Psoas muscle (tissue), 8 donors: Measurements from ENCODE around the gene NPB. TPM values are rescaled to one million over a fixed set of nuclear protein-coding genes. Genes with fewer than 3 reads are reported as not detected.
A peak's percentile ranks its signal among the peaks of the same experiment; 100 is the strongest.

Experiments
- ATAC-seq, 4 donors: fragments of 200-7000 bp; cut with Tn5 transposase; one replicate each; pipeline ENCODE4 v1.9.1; 2020; ENCODE audit warnings: moderate library complexity in 3 of 4, mild to moderate bottlenecking in 2 of 4
- DNase-seq, 2 donors: peaks; one replicate each; pipeline ENCODE4 v3.0.0-alpha.2; 2020
- H3K27ac ChIP-seq: fragments of 200-600 bp; one replicate; pipeline ENCODE4 v1.8.0; 2022
- H3K27me3 ChIP-seq, 3 donors: fragments of 200-600 bp in 1 of 3; one replicate each; pipeline versions ENCODE4 v1.6.1 to v1.8.0; 2013 to 2022; ENCODE audit warnings: low read length in 2 of 3, mild to moderate bottlenecking in 2 of 3, moderate library complexity in 1 of 3; ENCODE audit not compliant: insufficient read depth in 3 of 3
- H3K36me3 ChIP-seq, 2 donors: fragments of 200-600 bp in 1 of 2; one replicate each; pipeline versions ENCODE4 v1.6.1 to v1.8.0; 2013 to 2022; ENCODE audit warnings: low read depth in 1 of 2, mild to moderate bottlenecking in 1 of 2, moderate library complexity in 1 of 2; ENCODE audit not compliant: insufficient read depth in 1 of 2
- H3K4me1 ChIP-seq: fragments of 200-600 bp; one replicate; pipeline ENCODE4 v1.8.0; 2022
- H3K4me3 ChIP-seq: fragments of 200-600 bp; one replicate; pipeline ENCODE4 v1.8.0; 2022; ENCODE audit warnings: mild to moderate bottlenecking
- H3K9me3 ChIP-seq: fragments of 200-600 bp; one replicate; pipeline ENCODE4 v1.8.0; 2022
- WGBS, 3 donors: extraction: QIAGEN DNeasy Blood & Tissue Kit; methylation state at CpG; one replicate each; pipeline versions ENCODE4 v1.1.6 to v1.1.7; 2013; 5-methylcytosine and 5-hydroxymethylcytosine counted together
- intact Hi-C, 2 donors: fragments of 100-400 bp; cut with DNase I; formaldehyde crosslinking; loops; one replicate each; pipeline versions ENCODE4 v1.11.0 to v1.14.2; 2022
- polyA plus RNA-seq, 3 donors: library from polyadenylated mRNA; stranded (reverse); fragments of 200-250 nt; gene quantifications; one replicate each; pipeline ENCODE4 v1.2.3, GENCODE V29; 2013
- total RNA-seq, 4 donors: library from RNA; stranded (reverse); fragmentation: NEBNext Ultra II Directional in 2 of 4; extraction: Animal tissue kit (Norgen Biotek cat#: 25700) in 2 of 4; gene quantifications; one replicate each; pipeline versions ENCODE4 v1.2.1 to v1.2.4, GENCODE V29; 2021 to 2023
- TF ChIP-seq, protein P1 (sequence below): fragments of 200-600 bp; IDR thresholded peaks from one replicate; pipeline ENCODE4 v1.8.0; 2022; ENCODE audit warnings: antibody characterized with exemption
- donor health status: healthy with polysubstance abuse.
- donor health status: DM: no; HTN: no; CAD: no; lungs with moderate emphysema.
- donor health status: Bipolar disorder and iron deficiency.
- donor health status: healthy.
- donor health status: DM: yes; HTN: yes; CAD: no.
- donor health status: DM: no; HTN: no; CAD: no.
- donor health status: DM: no; HTN: no; CAD: no.
- donor health status: DM: yes; HTN: yes; CAD: no.

Gene NPB
- total and polyA plus RNA-seq, 7 donors, result 0.42 to 2.9 (median 0.73) TPM

DNA sequence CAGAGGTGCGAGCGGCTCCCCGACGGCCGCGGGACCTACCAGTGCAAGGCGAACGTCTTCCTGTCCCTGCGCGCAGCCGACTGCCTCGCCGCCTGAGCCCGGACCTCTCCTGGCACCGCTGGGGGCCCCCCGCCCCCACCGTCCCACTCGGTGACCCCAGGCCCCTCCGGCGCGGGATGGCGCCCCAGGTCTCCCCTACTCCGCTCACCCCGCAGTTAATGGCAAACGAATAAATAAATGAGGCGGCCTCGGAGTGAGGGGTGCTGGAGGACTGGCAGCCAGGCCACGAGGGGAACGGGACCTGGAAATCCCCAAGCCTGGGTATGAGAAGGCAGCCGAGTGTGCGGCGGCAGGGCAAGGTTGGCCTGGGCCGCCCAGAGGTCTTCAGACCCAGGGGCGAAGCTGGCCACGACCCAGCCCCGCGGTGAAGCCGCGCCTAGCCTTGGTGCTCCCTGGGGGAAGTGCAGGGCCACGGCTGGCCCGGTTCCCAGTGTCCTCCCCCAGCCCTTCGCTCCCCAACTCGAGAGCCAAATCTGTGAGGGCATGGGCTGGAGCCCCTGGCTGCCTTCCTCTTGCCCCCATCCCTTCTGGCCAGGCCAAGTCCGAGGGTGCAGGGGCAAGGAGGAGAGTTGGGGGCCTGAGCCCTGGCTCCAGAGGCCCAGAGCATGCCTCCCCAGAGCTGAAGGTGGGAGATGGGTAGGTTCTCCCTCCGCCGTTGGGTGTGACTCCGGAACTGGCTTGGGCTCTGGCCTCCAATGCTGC is 796 bp downstream of the NPB start:
- TF ChIP-seq, protein P1, sequence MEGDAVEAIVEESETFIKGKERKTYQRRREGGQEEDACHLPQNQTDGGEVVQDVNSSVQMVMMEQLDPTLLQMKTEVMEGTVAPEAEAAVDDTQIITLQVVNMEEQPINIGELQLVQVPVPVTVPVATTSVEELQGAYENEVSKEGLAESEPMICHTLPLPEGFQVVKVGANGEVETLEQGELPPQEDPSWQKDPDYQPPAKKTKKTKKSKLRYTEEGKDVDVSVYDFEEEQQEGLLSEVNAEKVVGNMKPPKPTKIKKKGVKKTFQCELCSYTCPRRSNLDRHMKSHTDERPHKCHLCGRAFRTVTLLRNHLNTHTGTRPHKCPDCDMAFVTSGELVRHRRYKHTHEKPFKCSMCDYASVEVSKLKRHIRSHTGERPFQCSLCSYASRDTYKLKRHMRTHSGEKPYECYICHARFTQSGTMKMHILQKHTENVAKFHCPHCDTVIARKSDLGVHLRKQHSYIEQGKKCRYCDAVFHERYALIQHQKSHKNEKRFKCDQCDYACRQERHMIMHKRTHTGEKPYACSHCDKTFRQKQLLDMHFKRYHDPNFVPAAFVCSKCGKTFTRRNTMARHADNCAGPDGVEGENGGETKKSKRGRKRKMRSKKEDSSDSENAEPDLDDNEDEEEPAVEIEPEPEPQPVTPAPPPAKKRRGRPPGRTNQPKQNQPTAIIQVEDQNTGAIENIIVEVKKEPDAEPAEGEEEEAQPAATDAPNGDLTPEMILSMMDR, result no peak
- H3K36me3 ChIP-seq, result peaks cover 0 to 52% of the 10 kb centered on the region in 2 donors
- peak overlapping the region; percentile 57 for H3K4me3 ChIP-seq
- intact Hi-C loops, result no loop called here
- H3K4me1 ChIP-seq, result peaks cover 16% of the 10 kb centered on the region
- DNase-seq, result no peak
- H3K27ac ChIP-seq, result no peak overlapping the region
- ATAC-seq, result no peak
- H3K27me3 ChIP-seq, result no peaks in the 10 kb centered on the region
- WGBS, 3 donors, result 41 to 48% (median 48%) methylated on average over 38 to 47 of the region's 47 CpGs
- no peaks in the 10 kb centered on the region for H3K9me3 ChIP-seq

DNA sequence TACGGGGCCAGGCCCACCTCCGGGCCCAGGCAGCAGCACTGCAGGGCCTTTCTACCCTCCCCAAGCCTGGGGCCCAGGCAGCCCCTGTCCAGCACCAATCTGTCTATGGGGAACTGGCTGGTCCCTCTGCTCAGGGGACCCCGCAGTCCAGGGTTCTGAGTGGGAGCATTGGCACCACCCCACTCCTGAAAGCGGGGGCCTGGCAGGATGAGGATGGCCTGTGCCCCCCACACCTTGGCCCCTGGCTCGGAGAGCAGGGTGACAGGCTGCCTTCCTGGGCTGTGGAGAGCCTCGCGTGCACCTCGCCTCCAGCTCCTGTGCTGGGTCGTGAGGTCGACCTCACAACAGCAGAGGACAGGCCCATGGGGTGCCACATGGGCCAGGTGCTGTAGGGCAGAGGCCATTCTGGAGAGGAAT is 1.4 kb downstream of the NPB start:
- H3K4me3 ChIP-seq, result no peak overlapping the region
- H3K27me3 ChIP-seq, result no peaks in the 10 kb centered on the region
- H3K36me3 ChIP-seq, result peaks cover 0 to 46% of the 10 kb centered on the region in 2 donors
- TF ChIP-seq, protein P1, result no peak
- H3K9me3 ChIP-seq, result no peaks in the 10 kb centered on the region
- DNase-seq (no peak), ATAC-seq (no peak)
- no peak overlapping the region for H3K27ac ChIP-seq
- 93 to 96% (median 94%) methylated on average over 10 of the region's 10 CpGs for WGBS, 3 donors
- intact Hi-C loops, result no loop called here
- peaks cover 16% of the 10 kb centered on the region for H3K4me1 ChIP-seq

DNA sequence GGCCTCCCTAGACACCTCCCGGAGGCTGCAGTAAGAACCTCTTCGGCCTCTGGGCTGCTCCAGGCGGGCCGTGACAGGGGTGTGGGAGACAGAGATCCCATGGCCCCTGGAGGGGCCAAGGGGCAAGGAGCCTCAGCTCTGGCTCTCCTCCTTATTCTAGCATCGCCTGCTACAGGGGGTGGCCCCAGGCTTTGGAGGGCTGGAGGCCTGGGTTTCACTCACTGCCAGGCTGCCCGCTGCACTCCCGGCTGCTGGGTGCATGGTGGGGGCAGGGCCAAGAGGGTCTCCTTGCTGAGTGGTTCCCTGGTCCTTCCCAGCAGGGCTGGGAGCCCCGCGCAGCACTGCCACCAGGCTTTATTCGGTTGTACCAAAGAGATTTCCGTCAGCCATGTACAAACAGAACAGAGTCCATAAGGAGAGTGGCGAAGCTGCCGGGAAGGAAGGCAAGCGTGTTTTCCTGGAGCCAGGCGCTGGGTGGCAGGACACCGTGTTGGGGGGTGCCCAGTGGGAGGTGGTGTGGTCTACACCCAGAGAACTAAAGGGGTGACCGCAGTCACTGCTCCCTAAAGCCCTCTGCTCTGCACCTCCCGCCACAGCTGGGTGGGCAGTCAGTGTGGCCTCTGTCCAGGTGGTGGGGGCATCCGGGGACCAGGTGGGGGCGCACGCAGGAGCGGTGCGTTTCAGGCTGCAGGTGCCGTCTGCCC is 2.0 kb downstream of the NPB start:
- peaks cover 16% of the 10 kb centered on the region for H3K4me1 ChIP-seq
- WGBS, 3 donors, result 90 to 96% (median 94%) methylated on average over 24 of the region's 24 CpGs
- H3K36me3 ChIP-seq, result peaks cover 0 to 43% of the 10 kb centered on the region in 2 donors
- intact Hi-C loops, result no loop called here
- ATAC-seq, result no peak
- no peak overlapping the region for H3K4me3 ChIP-seq
- DNase-seq, result no peak
- no peaks in the 10 kb centered on the region for H3K9me3 ChIP-seq
- TF ChIP-seq, protein P1, result no peak
- no peak overlapping the region for H3K27ac ChIP-seq
- no peaks in the 10 kb centered on the region for H3K27me3 ChIP-seq

DNA sequence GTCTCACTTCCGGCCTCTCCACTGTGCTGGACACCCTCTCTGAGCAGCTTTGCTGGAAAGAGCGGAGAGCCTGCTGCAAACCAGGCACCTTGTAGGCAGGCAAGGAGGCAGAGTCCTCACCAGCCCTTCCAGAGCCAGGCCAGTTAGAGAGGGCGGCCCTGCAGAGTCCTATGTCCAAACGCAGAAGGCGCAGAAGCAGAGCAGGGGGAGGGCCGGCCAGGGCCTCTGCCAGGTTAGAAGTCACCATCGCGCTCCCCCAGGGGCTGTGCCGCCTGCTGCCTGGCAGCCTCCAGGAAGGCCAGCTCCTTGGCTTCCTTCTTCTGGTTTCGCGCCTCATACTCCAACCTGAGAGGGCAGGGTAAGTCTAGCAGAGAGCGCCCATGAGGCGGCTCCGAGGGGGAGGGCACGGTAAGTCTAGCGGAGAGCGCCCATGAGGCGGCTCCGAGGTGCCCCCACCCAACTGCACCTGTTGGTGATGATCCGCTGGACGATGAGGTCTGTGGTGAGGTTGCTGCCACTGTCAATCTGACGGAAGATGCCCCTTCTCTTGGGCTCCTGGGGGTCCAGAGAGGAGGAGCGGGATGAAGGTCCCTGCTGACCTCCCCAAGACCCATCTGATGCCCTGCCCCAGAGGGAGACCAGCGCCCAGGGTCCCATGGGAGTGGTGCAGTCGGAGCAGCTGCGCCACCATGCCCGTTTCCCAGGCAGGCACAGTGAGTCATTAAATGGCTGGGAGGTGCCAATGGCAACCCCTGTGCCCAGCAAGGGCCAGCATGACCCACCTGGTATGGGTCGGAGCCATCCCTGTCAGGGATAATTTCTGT is 2.8 kb downstream of the NPB start:
- WGBS, 3 donors, result 84 to 93% (median 87%) methylated on average over 27 to 28 of the region's 28 CpGs
- TF ChIP-seq, protein P1, result no peak
- ATAC-seq, result no peak
- Histone ChIP-seq H3K27ac (no peak overlapping the region), H3K4me1 (peaks cover 16% of the 10 kb centered on the region), H3K4me3 (no peak overlapping the region), H3K36me3 (peaks cover 0 to 38% of the 10 kb centered on the region in 2 donors), H3K27me3 (no peaks in the 10 kb centered on the region), H3K9me3 (no peaks in the 10 kb centered on the region)
- no peak for DNase-seq
- intact Hi-C loops, result no loop called here
